Coronary artery (tissue), 2 donors: ENCODE data around the gene MCC.

Source experiments
- DNase-seq: peaks from one replicate; pipeline ENCODE4 v3.0.0-alpha.2; 2017; ENCODE audit warnings: low spot score
- H3K27ac ChIP-seq, 2 donors: fragments of 200-600 bp; sonication (generic); one replicate each; pipeline ENCODE4 v1.5.1; 2016 to 2019
- H3K4me3 ChIP-seq: fragments of 200-600 bp; sonication (generic); 2 replicates; pipeline ENCODE4 v1.5.1; 2016; ENCODE audit warnings: mild to moderate bottlenecking, moderate library complexity
- CTCF ChIP-seq: fragments of 200-600 bp; sonication (generic); IDR thresholded peaks from one replicate; pipeline ENCODE4 v1.5.1; 2019; ENCODE audit warnings: antibody characterized with exemption

The MCC gene

GRCh38 chr5:113109344-113109743, 378.9 kb downstream of the MCC start:
- no peak for DNase-seq
- TF ChIP-seq CTCF: no peak
- no peak overlapping the region for H3K27ac ChIP-seq
- no peak overlapping the region for H3K4me3 ChIP-seq

- DNase-seq: no peak
- Histone ChIP-seq H3K4me3 (no peak overlapping the region), H3K27ac (no peak overlapping the region)
- TF ChIP-seq CTCF: no peak
Measured at GRCh38 chr5:113108485-113108884, 379.8 kb downstream of the MCC start.

- H3K27ac ChIP-seq: no peak overlapping the region
Measured at GRCh38 chr5:113106821-113107220, 381.4 kb downstream of the MCC start.

GRCh38 chr5:113105693-113106280, 382.5 kb downstream of the MCC start:
- Histone ChIP-seq H3K4me3 (no peak overlapping the region), H3K27ac (no peak overlapping the region)
- no peak for TF ChIP-seq CTCF
- no peak for DNase-seq

More at GRCh38 chr5:113106821-113107220, 381.4 kb downstream of the MCC start:
- no peak overlapping the region for H3K4me3 ChIP-seq
- TF ChIP-seq CTCF: no peak
- DNase-seq: no peak

GRCh38 chr5:113103330-113103729, 384.9 kb downstream of the MCC start:
- Histone ChIP-seq H3K4me3 (no peak overlapping the region), H3K27ac (no peak overlapping the region)
- no peak for TF ChIP-seq CTCF
- DNase-seq: no peak

- TF ChIP-seq CTCF: no peak
- H3K4me3 ChIP-seq: no peak overlapping the region
- DNase-seq: no peak
- H3K27ac ChIP-seq: no peak overlapping the region
Measured at GRCh38 chr5:113102121-113102531, 386.1 kb downstream of the MCC start.

GRCh38 chr5:113100981-113101380, 387.3 kb downstream of the MCC start:
- TF ChIP-seq CTCF: no peak
- DNase-seq: no peak
- H3K4me3 ChIP-seq: no peak overlapping the region
- no peak overlapping the region for H3K27ac ChIP-seq
